GM18526 (cell line): ENCODE measurements around the gene ELANE.

Experiments used
- POLR2A ChIP-seq: IDR thresholded peaks from 3 replicates; pipeline ENCODE4 v1.6.1; 2011; ENCODE audit not compliant: insufficient read length; ENCODE audit errors: extremely low read depth

ELANE gene

GRCh38 chr19:850221-850978, 1.7 kb upstream of the ELANE start:
- TF ChIP-seq POLR2A = no peak

- no peak for TF ChIP-seq POLR2A
Observed at GRCh38 chr19:850979-851335, 1.1 kb upstream of the ELANE start.

DNA sequence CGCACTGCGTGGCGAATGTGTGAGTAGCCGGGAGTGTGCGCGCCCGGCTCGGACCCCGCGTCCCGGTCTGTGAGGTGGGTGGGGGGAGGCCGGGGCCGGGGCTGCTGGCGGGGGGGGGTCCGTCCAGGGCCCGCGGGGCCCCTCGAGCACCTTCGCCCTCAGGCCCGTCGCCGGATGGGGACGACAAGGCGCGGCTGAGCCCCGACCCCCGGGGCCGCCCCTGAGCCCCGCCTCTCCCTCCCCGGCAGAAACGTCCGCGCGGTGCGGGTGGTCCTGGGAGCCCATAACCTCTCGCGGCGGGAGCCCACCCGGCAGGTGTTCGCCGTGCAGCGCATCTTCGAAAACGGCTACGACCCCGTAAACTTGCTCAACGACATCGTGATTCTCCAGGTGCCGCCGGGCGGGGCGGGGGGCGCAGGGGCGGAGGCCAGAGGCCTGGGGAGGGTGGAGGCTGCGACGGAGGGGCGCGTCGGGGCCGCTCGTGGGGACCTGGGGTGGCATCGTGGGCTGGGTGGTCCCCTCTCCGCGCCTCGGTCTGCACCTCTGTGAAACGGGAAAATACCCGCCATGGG, 997 bp downstream of the ELANE start:
- no peak for TF ChIP-seq POLR2A

- no peak for TF ChIP-seq POLR2A
Observed at GRCh38 chr19:854549-854948, 2.4 kb downstream of the ELANE start.

GRCh38 chr19:855142-855541, 3.0 kb downstream of the ELANE start:
- TF ChIP-seq POLR2A = no peak

DNA sequence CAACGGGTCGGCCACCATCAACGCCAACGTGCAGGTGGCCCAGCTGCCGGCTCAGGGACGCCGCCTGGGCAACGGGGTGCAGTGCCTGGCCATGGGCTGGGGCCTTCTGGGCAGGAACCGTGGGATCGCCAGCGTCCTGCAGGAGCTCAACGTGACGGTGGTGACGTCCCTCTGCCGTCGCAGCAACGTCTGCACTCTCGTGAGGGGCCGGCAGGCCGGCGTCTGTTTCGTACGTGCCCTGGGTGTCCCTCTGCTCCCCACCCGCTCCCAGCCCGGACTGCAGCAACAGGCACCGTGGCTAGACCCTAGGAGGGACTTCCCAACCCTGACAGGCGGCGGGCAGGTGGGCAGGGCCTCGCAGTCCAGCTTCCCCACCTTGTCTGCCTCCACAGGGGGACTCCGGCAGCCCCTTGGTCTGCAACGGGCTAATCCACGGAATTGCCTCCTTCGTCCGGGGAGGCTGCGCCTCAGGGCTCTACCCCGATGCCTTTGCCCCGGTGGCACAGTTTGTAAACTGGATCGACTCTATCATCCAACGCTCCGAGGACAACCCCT, 3.5 kb downstream of the ELANE start:
- TF ChIP-seq POLR2A = no peak

DNA sequence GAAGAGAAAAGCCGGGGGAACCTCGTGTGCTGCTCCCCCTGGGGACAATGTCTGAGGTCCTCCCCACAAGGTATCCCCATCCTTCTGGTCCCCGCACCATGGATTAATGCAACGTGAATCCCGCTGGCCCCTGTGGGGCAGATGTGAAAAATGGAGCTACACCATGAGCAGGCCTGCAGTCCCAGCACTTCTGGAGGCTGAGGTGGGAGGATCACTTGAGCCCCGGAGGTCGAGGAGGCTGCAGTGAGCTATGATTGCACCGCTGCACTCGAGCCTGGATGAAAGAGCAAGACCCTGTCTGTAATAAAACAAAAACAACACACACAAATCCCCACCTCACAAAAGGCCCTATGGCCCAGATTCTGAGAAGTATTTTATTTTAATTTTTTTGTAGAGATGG, 6.2 kb downstream of the ELANE start:
- no peak for TF ChIP-seq POLR2A

- no peak for TF ChIP-seq POLR2A
Observed at GRCh38 chr19:858868-859843, 7.1 kb downstream of the ELANE start, which contains the start of gene CFD. Gene CFD, plus strand, starts transcription at chr19:859664. Its CDS starts 26 bp downstream, at chr19:859690.

- no peak for TF ChIP-seq POLR2A
Observed at GRCh38 chr19:861141-861755, 9.1 kb downstream of the ELANE start.

GRCh38 chr19:861756-862580, 9.9 kb downstream of the ELANE start:
- TF ChIP-seq POLR2A = no peak

GRCh38 chr19:862581-863314, 10.6 kb downstream of the ELANE start:
- TF ChIP-seq POLR2A = no peak

- TF ChIP-seq POLR2A = no peak
Observed at GRCh38 chr19:863315-863620, 11.2 kb downstream of the ELANE start.

DNA sequence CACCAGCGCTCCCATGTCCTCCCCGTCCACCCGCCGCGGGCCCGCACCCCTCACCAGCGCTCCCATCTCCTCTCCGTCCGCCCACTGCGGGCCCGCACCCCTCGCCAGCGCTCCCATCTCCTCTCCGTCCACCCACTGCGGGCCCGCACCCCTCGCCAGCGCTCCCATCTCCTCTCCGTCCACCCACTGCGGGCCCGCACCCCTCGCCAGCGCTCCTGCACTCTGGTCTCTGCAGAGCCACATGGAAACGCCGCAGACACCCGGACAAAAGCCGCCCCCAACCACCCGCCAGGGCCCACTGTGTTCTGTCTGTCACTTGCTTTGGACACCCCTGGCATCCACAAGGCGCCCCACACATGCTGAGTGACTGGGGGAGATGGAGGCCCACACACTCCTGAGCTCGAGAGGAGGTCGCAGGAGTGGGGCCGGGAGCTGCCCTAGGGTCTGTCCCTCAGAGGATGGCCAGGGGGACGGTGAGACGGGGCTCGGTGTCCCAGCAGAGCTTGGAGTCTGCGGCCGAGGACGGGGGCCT, 14.7 kb downstream of the ELANE start:
- no peak for TF ChIP-seq POLR2A
